Nucleus accumbens (tissue), 56 donors: Measurements from ENCODE around the gene ANKMY1.

Experiments
- DNase-seq, 56 donors: peaks; one replicate each; lab custom pipeline; 2025; lab: John Stamatoyannopoulos, UW

The ANKMY1 gene

GRCh38 chr2:240594511-240595380 is 37.0 kb upstream of the ANKMY1 start:
- peak in 2 of 56 donors; percentile 32 to 34 for DNase-seq

DNA sequence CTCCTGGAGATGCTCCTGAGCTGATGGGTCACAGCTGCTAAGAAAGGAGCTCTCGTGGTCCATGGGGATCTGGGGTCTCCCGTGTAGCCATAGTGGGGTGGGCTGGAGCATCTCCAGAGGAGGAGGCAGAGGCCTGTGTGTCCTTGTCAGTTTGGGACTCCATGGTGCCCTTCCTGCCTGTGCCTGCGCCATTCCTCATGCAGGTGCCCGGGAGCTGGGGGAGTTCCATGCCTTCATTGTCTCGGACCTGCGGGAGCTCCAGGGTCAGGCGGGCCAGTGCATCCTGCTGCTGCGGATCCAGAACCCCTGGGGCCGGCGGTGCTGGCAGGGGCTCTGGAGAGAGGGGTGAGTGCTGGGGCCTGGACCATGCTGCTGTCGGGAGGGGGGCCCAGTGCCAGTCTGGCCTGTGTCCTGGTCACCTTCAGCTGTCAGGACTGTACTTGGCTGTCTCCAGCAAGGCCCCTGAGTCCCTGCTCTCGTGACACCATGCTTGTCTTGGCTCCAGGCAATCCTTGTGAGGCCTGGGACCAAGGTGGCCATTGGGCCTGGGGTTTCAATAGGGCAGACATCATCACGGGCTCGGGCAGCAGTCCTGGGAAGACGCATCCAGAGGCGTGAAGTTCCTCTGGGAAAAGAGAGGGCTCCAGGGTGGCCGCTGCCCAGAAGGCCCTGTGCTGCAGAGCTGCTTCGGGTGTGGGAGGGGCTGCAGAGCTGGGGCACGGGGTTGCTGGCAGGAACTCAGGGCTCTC is 36.1 kb upstream of the ANKMY1 start:
- DNase-seq, result no peak

DNA sequence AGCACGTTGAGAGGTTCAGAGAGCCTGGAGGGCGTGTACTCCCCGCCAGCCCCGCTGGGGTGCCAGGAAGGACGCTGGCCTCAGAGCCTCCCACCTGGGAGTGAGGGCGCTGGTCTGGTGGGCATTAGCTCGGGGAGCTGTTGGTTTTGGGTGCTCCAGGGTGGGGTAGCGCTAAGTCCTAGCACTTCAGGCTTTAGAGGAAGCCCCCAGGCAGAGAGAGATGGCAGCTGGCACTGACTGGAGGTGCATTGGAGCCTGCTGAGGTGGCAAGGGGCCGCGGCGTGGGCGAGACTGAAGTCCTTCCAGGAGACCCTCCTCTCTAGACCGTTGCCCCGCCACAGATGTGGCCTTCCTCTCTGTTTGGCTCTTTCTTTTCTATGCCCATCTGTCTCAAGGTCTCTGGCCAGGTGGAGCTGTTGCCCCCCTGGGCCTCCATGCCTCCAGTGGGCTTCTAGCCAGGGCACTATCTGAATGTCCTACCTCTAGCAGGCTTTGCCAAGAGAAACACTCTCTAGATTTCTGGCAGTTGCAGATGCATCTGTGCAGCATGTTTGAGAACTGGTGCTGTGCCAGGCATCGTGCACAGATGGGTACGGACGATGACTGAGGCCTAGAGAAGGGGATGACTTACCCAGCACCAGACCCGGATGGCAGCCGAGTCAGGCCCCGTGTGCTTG is 35.4 kb upstream of the ANKMY1 start:
- no peak for DNase-seq

- no peak for DNase-seq
Observed at GRCh38 chr2:240591784-240592183, 34.0 kb upstream of the ANKMY1 start.

DNA sequence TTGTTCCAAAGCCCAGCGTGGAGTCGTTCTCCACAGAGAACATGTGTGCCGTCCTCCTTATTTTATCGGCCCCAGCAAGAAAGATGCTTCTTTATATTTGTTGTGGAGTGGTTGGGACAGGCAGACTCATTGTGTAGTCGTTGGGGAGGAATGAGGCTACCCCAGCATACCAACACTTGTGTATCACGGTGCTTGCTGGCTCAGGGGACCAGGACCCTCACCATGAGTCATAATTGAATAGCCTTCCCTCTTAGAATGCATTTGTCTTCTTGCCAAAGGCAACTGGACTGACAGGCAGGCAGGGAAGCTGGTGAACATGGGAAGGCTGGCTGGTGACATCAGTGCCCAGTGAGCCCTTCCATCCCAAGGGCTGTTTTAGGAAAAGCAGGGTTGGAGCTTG is 33.4 kb upstream of the ANKMY1 start:
- DNase-seq, result no peak

DNA sequence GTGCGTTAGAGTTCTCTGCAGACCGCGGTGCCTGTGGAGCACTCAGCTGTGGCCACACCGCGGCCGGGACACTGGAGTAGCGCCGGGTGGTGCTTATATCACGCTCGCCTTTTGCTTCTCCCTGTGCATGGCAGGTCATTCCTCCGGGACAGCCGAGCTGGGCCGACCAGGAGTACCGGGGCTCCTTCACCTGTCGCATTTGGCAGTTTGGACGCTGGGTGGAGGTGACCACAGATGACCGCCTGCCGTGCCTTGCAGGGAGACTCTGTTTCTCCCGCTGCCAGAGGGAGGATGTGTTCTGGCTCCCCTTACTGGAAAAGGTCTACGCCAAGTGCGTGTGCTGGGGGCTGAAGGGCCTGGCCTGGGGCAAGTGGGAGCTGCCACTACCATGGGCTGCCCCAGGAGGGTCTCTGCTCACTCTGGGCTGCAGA is 32.9 kb upstream of the ANKMY1 start:
- no peak for DNase-seq

GRCh38 chr2:240589850-240590525 is 32.2 kb upstream of the ANKMY1 start:
- no peak for DNase-seq

- no peak for DNase-seq
Observed at GRCh38 chr2:240589375-240589774, 31.6 kb upstream of the ANKMY1 start.

- DNase-seq, result no peak
Observed at GRCh38 chr2:240588669-240589068, 30.9 kb upstream of the ANKMY1 start.

DNA sequence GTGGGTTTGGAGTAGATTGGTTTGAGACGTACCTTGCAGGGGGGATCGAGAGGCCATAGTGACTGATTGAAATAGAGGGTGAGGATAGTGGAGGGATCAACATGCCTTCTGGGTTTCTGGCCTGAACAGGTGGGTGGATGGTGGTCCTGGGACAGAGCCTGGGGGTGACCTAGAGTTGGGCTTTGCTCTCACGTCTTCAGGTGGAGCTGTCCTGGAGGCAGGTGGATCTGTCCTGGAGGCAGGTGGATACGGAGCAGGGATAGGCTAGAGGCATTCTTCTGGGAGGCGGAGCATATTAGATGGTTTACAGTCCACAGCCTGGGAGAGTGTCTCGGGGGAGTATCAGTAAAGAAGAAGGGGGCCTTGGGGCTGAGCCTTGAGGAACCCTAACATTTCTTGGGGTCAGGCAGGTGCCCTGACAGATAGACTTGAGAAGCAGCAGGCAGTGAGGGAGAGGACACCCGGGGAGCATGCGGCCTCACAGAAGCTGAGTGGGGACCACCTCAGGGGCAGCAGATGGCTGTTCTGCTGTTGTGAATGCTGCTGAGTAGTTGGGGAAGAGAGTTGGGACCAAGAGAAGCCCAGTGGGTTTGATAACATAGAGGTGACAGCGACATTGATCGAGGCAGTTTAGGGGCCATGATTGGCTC is 30.3 kb upstream of the ANKMY1 start:
- no peak for DNase-seq

- DNase-seq, result peak in 2 of 56 donors; percentile 60 to 72
Observed at GRCh38 chr2:240586919-240587800, 29.4 kb upstream of the ANKMY1 start.

DNA sequence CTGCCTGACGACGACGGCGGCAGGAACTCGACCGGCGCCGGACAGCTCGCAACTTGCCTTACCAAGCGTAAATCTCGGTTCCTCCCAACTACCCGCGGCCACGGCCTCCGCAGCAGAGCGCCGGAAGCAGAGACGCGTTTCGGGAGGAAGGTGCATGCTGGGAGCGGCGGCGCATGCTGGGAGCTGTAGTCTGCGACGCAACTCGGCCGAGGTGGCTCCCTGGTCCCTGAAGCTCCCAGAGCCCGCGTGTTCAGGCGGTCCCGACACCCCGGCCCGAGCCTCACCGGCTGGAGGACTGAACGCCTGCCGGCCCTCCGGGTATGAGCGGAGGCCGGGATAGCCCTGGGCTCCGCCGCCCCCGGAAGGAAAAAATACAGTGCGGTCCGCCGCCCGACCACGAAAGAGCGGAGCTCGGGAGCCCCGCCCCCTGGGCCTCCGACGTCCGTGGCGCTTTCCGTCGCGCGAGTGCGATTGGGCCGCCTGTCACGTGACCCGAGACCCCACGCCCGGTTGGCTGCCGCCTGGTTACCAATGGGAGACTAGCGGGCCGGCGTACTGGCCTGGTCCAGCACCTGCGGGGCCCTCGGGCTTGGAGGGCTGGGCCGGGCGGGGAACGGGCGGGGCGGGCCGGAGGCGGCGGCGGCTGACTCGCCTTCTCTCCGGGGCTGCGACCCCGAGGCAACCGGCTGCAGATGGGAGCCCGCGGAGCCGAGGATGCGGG is 28.6 kb upstream of the ANKMY1 start, which contains the start of gene CAPN10:
CAPN10 (plus strand) TSS at position 537 of the 721 bp plus-strand sequence; CDS start at position 715, 178 bp downstream.
- peak; percentile 62 to 100 (median 97) for DNase-seq

- DNase-seq, result no peak
Observed at GRCh38 chr2:240585681-240586197, 28.0 kb upstream of the ANKMY1 start.

GRCh38 chr2:240585101-240585500 is 27.3 kb upstream of the ANKMY1 start:
- DNase-seq, result no peak

DNA sequence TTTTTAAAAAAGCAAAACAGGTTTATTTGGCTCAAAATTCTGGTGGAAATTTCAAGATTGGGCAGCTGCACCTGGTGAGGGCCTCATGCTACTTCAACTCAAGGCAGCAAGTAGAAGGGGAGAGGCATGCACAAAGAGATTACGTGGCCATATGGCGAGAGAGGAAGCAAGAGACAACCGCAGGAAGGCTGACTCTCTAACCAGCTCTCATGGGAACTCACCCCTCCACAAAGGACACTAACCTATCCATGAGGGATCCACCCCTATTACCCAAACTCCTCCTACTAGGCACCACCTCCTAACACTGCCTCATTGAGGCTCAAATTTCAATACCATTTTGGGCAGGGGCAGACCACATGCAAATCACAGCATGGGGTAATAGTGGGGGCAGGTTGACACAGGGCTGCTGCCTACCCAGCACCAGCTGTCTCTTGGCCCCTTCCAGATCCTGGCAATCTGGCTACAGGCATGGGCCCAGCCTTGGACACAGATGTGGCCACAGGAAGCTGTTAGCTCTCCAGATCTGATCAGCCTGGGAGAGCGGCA is 26.8 kb upstream of the ANKMY1 start:
- DNase-seq, result no peak

DNA sequence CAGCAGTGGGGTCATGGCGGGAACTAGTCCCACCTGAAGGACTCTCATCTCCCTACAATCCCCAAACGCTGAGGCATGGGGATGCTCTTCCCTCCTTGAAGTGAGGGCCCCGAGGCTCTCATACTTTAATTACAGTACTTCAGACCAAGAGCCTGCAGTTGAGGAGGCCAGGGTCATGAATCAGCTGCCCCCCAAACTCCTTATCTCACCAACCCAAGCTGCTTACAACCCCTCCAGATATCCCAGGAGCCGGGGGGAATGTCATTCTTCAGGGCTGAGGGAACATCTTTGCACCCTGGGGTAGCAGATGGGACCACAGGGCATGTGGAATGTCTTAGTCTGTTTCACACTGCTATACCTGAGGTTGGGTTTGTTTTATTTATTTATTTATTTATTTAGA is 26.0 kb upstream of the ANKMY1 start:
- DNase-seq, result no peak

DNA sequence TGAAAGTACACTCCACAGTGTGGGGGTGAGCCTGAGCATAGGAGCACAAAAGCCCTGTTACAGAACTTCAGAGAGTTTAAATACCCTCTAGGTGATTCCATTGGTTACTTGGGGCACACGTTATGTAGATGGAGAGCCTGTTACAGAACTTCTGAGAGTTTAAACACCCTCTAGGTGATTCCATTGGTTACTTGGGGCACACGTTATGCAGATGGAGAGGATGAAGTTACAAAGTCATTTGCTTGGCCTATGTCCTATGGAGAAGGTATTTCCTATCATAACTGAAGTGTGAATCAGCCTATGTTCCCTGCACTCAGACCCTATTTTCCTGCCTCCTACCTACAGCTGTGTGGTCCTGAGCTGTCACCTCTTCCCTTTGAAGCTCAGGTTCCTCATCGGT is 25.0 kb upstream of the ANKMY1 start:
- DNase-seq, result no peak

- no peak for DNase-seq
Observed at GRCh38 chr2:240581811-240582210, 24.0 kb upstream of the ANKMY1 start.
